Upper lobe of left lung (tissue), 6 donors: ENCODE measurements around the gene UQCC2. TPM values are rescaled to one million over a fixed set of nuclear protein-coding genes. Genes with fewer than 3 reads are reported as not detected.

Experiments
- ATAC-seq, 2 donors: fragments of 200-7000 bp; cut with Tn5 transposase; one replicate each; pipeline ENCODE4 v1.9.1; 2022; ENCODE audit warnings: mild to moderate bottlenecking in 2 of 2, moderate library complexity in 2 of 2; ENCODE audit not compliant: low FRiP score in 2 of 2
- DNase-seq, 2 donors: peaks; one replicate each; pipeline ENCODE4 v3.0.0-alpha.2; 2019 to 2020
- H3K27ac ChIP-seq, 4 donors: fragments of 200-600 bp; sonication (generic); one replicate each; pipeline ENCODE4 v1.5.1; 2016 to 2019
- H3K27me3 ChIP-seq, 4 donors: fragments of 200-600 bp; sonication (generic); one replicate each; pipeline ENCODE4 v1.5.1; 2017 to 2019
- H3K36me3 ChIP-seq, 4 donors: fragments of 200-600 bp; sonication (generic); one replicate each; pipeline ENCODE4 v1.5.1; 2016 to 2019
- H3K4me1 ChIP-seq, 4 donors: fragments of 200-600 bp; sonication (generic); one replicate each; pipeline ENCODE4 v1.5.1; 2018 to 2019
- H3K4me3 ChIP-seq, 4 donors: fragments of 200-600 bp; sonication (generic); one replicate each; pipeline ENCODE4 v1.5.1; 2017 to 2019; ENCODE audit warnings: mild to moderate bottlenecking in 2 of 4, moderate library complexity in 1 of 4
- H3K9me3 ChIP-seq, 4 donors: fragments of 200-600 bp; sonication (generic); one replicate each; pipeline ENCODE4 v1.5.1; 2018 to 2019
- EP300 ChIP-seq, 4 donors: sonication (generic); formaldehyde crosslinking; IDR thresholded peaks; one replicate each; pipeline ENCODE4 v1.5.1; 2017; ENCODE audit warnings: antibody characterized with exemption in 4 of 4, control low read depth in 2 of 4
- POLR2A ChIP-seq, 4 donors: fragments of 450-650 bp; IDR thresholded peaks; one replicate each; pipeline ENCODE4 v1.5.1; 2016 to 2017; ENCODE audit warnings: antibody characterized with exemption in 4 of 4, mild to moderate bottlenecking in 2 of 4
- POLR2AphosphoS5 ChIP-seq, 2 donors: sonication (generic); formaldehyde crosslinking; IDR thresholded peaks; one replicate each; pipeline ENCODE4 v1.5.1; 2017; ENCODE audit warnings: antibody characterized with exemption in 2 of 2
- WGBS, 2 donors: methylation state at CpG; one replicate each; pipeline ENCODE4 v1.1.5; 2017 to 2018; 5-methylcytosine and 5-hydroxymethylcytosine counted together
- total RNA-seq, 6 donors: library from RNA; depleted of rRNA in 4 of 6; stranded (reverse); fragments of >200 nt in 4 of 6; gene quantifications; one replicate each; pipeline versions ENCODE4 v1.1.0 to v1.2.1, GENCODE V29; 2016 to 2021
- TF ChIP-seq, protein P1 (sequence below), 6 experiments: fragments of 450-650 bp in 4 of 6; fragments of 200-600 bp in 2 of 6; sonication (generic) in 2 of 6; IDR thresholded peaks; one replicate each; pipeline ENCODE4 v1.5.1; 2016 to 2019; ENCODE audit warnings: antibody characterized with exemption in 6 of 6
- donor health status: DM: no; HTN: no; CAD: no; lungs with moderate emphysema.
- donor health status: DM: no; HTN: yes; CAD: no; lungs with severe emphysema.

Gene UQCC2
- total RNA-seq, 6 donors from 2014 or later: 8.9 to 53.0 (median 18.2) TPM

- Histone ChIP-seq H3K36me3 (peaks cover 0 to 24% (median 5%) of the 10 kb centered on the region in 4 donors), H3K4me1 (peaks cover 0 to 7% (median 0%) of the 10 kb centered on the region in 4 donors), H3K9me3 (no peaks in the 10 kb centered on the region), H3K4me3 (no peak overlapping the region), H3K27ac (no peak overlapping the region), H3K27me3 (no peaks in the 10 kb centered on the region)
- WGBS, 2 donors: 96 to 100% methylated on average over 3 to 6 of the region's 8 CpGs
- ATAC-seq (no peak), DNase-seq (no peak)
- no peak for TF ChIP-seq EP300 (IDR thresholded peaks at IDR 0.05)
- no peak for TF ChIP-seq POLR2AphosphoS5 (IDR thresholded peaks at IDR 0.05)
- no peak for TF ChIP-seq POLR2A (IDR thresholded peaks at IDR 0.05)
- TF ChIP-seq, protein P1, sequence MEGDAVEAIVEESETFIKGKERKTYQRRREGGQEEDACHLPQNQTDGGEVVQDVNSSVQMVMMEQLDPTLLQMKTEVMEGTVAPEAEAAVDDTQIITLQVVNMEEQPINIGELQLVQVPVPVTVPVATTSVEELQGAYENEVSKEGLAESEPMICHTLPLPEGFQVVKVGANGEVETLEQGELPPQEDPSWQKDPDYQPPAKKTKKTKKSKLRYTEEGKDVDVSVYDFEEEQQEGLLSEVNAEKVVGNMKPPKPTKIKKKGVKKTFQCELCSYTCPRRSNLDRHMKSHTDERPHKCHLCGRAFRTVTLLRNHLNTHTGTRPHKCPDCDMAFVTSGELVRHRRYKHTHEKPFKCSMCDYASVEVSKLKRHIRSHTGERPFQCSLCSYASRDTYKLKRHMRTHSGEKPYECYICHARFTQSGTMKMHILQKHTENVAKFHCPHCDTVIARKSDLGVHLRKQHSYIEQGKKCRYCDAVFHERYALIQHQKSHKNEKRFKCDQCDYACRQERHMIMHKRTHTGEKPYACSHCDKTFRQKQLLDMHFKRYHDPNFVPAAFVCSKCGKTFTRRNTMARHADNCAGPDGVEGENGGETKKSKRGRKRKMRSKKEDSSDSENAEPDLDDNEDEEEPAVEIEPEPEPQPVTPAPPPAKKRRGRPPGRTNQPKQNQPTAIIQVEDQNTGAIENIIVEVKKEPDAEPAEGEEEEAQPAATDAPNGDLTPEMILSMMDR (IDR thresholded peaks at IDR 0.05): no peak
These were observed 22.2 kb upstream of the UQCC2 start for GRCh38 chr6:33733709-33734007.

- DNase-seq (no peak), ATAC-seq (no peak)
- no peak overlapping the region for H3K4me3 ChIP-seq
- H3K9me3 ChIP-seq: no peaks in the 10 kb centered on the region
- no peak overlapping the region for H3K27ac ChIP-seq
- TF ChIP-seq POLR2A (IDR thresholded peaks at IDR 0.05) (no peak), POLR2AphosphoS5 (IDR thresholded peaks at IDR 0.05) (no peak), EP300 (IDR thresholded peaks at IDR 0.05) (no peak)
- TF ChIP-seq, protein P1 (IDR thresholded peaks at IDR 0.05): no peak
- WGBS, 2 donors: 85 to 86% methylated on average over 8 to 11 of the region's 13 CpGs
- no peaks in the 10 kb centered on the region for H3K27me3 ChIP-seq
- H3K36me3 ChIP-seq: peaks cover 0 to 24% (median 5%) of the 10 kb centered on the region in 4 donors
- H3K4me1 ChIP-seq: peaks cover 0 to 7% (median 0%) of the 10 kb centered on the region in 4 donors
These were observed 21.6 kb upstream of the UQCC2 start for GRCh38 chr6:33732817-33733708.

DNA sequence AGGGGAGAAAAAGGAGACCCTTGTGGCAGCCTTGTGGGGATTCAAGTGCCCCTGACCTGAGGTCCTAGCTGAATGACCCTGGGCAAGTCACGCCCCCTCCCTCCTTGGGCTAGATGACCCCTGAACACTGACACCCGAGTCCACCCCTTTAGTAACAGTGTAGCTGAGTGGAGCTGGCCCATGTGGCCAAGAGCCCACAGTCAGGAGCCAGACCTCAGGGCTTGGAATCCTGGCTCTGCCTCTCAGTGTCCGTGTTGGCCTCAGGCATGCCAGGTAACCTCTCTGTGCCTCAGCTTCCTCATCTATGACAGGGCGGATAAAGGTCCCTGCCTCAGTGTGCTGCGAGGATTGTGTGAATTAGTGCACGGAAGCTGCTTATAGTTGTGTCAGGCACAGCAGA is 20.9 kb upstream of the UQCC2 start:
- ATAC-seq (no peak), DNase-seq (no peak)
- Histone ChIP-seq H3K4me1 (peaks cover 0 to 7% (median 0%) of the 10 kb centered on the region in 4 donors), H3K36me3 (peaks cover 0 to 24% (median 5%) of the 10 kb centered on the region in 4 donors), H3K27ac (no peak overlapping the region), H3K27me3 (no peaks in the 10 kb centered on the region), H3K4me3 (no peak overlapping the region), H3K9me3 (no peaks in the 10 kb centered on the region)
- no peak for TF ChIP-seq EP300 (IDR thresholded peaks at IDR 0.05)
- no peak for TF ChIP-seq POLR2A (IDR thresholded peaks at IDR 0.05)
- WGBS, 2 donors: 88 to 100% methylated on average over 1 to 6 of the region's 6 CpGs

DNA sequence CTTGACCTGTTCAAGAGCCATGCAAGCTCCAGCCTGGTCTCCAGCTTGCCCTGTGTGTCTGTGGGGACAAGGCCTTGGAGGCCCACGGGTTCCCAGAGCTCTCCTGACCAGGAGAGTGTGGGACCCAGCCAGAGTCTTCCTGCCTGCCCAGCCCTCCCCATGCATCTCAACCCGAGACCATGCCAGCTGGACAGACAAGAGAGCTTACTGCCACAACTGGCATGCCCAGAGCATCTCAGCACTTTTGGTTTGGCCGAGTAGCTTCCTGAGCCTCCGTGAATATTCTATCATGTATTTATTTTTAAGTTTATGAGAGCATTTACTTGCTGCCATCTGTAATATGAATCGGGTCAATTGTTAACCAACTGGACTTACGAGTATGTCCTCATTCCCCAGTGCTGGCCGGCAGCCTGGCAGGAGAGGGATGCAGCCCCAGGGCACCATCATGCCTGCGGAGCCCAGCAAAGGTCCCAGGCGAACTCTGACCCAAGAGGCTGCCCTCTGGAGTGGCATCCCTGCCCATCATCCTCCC is 20.3 kb upstream of the UQCC2 start:
- Histone ChIP-seq H3K27ac (peak overlapping the region in 3 of 4 donors; percentile 19 to 26 (median 25)), H3K9me3 (no peaks in the 10 kb centered on the region), H3K4me1 (peaks cover 0 to 7% (median 0%) of the 10 kb centered on the region in 4 donors), H3K36me3 (peaks cover 0 to 24% (median 5%) of the 10 kb centered on the region in 4 donors), H3K27me3 (no peaks in the 10 kb centered on the region), H3K4me3 (no peak overlapping the region)
- ATAC-seq: no peak
- 63 to 69% methylated on average over 6 to 9 of the region's 9 CpGs for WGBS, 2 donors
- DNase-seq: no peak
- TF ChIP-seq, protein P1 (IDR thresholded peaks at IDR 0.05): no peak
- TF ChIP-seq EP300 (IDR thresholded peaks at IDR 0.05) (no peak), POLR2AphosphoS5 (IDR thresholded peaks at IDR 0.05) (no peak), POLR2A (IDR thresholded peaks at IDR 0.05) (no peak)

GRCh38 chr6:33731035-33731434 is 19.5 kb upstream of the UQCC2 start:
- Histone ChIP-seq H3K4me3 (no peak overlapping the region), H3K27me3 (no peaks in the 10 kb centered on the region), H3K4me1 (peaks cover 0 to 7% (median 0%) of the 10 kb centered on the region in 4 donors), H3K36me3 (peaks cover 0 to 24% (median 5%) of the 10 kb centered on the region in 4 donors), H3K9me3 (no peaks in the 10 kb centered on the region), H3K27ac (peak overlapping the region in 3 of 4 donors; percentile 19 to 26 (median 25))
- no peak for ATAC-seq
- DNase-seq: no peak
- TF ChIP-seq POLR2AphosphoS5 (IDR thresholded peaks at IDR 0.05) (no peak), POLR2A (IDR thresholded peaks at IDR 0.05) (no peak), EP300 (IDR thresholded peaks at IDR 0.05) (no peak)
- TF ChIP-seq, protein P1 (IDR thresholded peaks at IDR 0.05): no peak
- WGBS, 2 donors: 70 to 83% methylated on average over 6 to 7 of the region's 7 CpGs
